Measurements from ENCODE around the gene IL5. TPM values are rescaled to one million over a fixed set of nuclear protein-coding genes. Genes with fewer than 3 reads are reported as not detected.

IL5 gene
- total and polyA plus RNA-seq, 2 of the 13 experiments (the other 11 are each of a cell fraction or from before 2014, with no cell fraction given) = not detected

GRCh38 chr5:132526290-132526973, 16.9 kb downstream of the IL5 start:
- Histone ChIP-seq H3K79me2 (ENCODE audit: insufficient read depth, low read length) (no peaks in the 10 kb centered on the region), H3K4me1 (ENCODE audit: insufficient read depth, low read length) (peaks cover 14% of the 10 kb centered on the region), H3K36me3 (replicated peaks in 1 of 2; ENCODE audit: control insufficient read depth in 1 of 2, insufficient read depth in 2 of 2, low read length in 2 of 2) (no peaks in the 10 kb centered on the region), H3K27me3 (ENCODE audit: control insufficient read depth in 1 of 2, insufficient read depth in 2 of 2, low read length in 2 of 2) (no peaks in the 10 kb centered on the region), H3K4me3 (replicated peaks in 1 of 3; ENCODE audit: insufficient read depth in 1 of 3, low read depth in 2 of 3, low read length in 3 of 3) (peak overlapping the region; percentile 39 to 65 (median 44)), H4K20me1 (ENCODE audit: insufficient read depth, low read length) (no peaks in the 10 kb centered on the region), H3K27ac (ENCODE audit: extremely low read length, insufficient read depth, low read length) (no peak overlapping the region), H2AFZ (ENCODE audit: low read length) (peak overlapping the region; percentile 90), H3K4me2 (ENCODE audit: low read depth, low read length) (peak overlapping the region; percentile 88), H3K9me3 (ENCODE audit: low read length) (no peaks in the 10 kb centered on the region), H3K9ac (ENCODE audit: insufficient read depth, low read depth, low read length) (peak overlapping the region; percentile 42; the same call in 1 of the 2 replicates)
- FAIRE-seq (peak; percentile 83), DNase-seq (ENCODE audit: low spot score) (peak; percentile 66), ATAC-seq (peak; percentile 93)
- intact Hi-C loops (cut with micrococcal nuclease; ENCODE audit: unreplicated experiment) (loop anchor here (1.0 to 10.0 kb wide), 5 partner anchors 31 to 358 kb away; no protein-coding TSS in a partner anchor), in situ Hi-C loops (cut with HindIII; ENCODE audit: extremely low pct_ligation_motif_present, low pct_unique_long_range_greater_than_20kb) (no loop called here)
- 0% methylated on average over 1 of the region's 11 CpGs for WGBS (ENCODE audit: low lambda C conversion rate)
- no TSS peak for BruUV-seq (replicated peaks)
- POLR2A ChIA-PET = interaction anchor here (1.1 kb wide), 2 partner anchors 31 to 293 kb away, joined by 4 to 6 read pairs; partner anchors contain the start of gene RAD50
- CTCF ChIA-PET (ENCODE audit: low intra/inter-chr PET ratio, low total read pairs) = interaction anchor here (0.7 to 2.2 kb wide), 5 partner anchors 20 to 188 kb away, joined by 3 to 12 read pairs (median 6); no protein-coding TSS in a partner anchor
- no peak for TF ChIP-seq ZNF562 (CRISPR knock-in tag; IDR thresholded peaks at IDR 0.05; ENCODE audit: borderline replicate concordance)
- TF ChIP-seq ZNF18 (CRISPR knock-in tag; IDR thresholded peaks at IDR 0.05; ENCODE audit: insufficient replicate concordance) = no peak
- TF ChIP-seq SRSF1 (optimal IDR thresholded peaks at IDR 0.05; ENCODE audit: low read depth, low read length) = no peak
- no peak for TF ChIP-seq MAZ (IDR thresholded peaks at IDR 0.05; ENCODE audit: borderline replicate concordance, low read depth, low read length)
- TF ChIP-seq MAZ (CRISPR knock-in tag; IDR thresholded peaks at IDR 0.05; ENCODE audit: low read depth) = no peak
- TF ChIP-seq UBTF (CRISPR knock-in tag; IDR thresholded peaks at IDR 0.05) = no peak
- TF ChIP-seq SOX6 (IDR thresholded peaks at IDR 0.05) = no peak
- TF ChIP-seq SOX6 (CRISPR knock-in tag; IDR thresholded peaks at IDR 0.05) = peak; percentile 51
- TF ChIP-seq ZGPAT (CRISPR knock-in tag; IDR thresholded peaks at IDR 0.05) = 0 out of 2 replicates have a peak, but pooled peaks have one; percentile 34
- no peak for TF ChIP-seq HNRNPL (IDR thresholded peaks at IDR 0.05; ENCODE audit: low read depth, low read length)
- no peak for TF ChIP-seq NONO (IDR thresholded peaks at IDR 0.05)
- no peak for TF ChIP-seq NONO (CRISPR knock-in tag; conservative IDR thresholded peaks at IDR 0.05)
- no peak for TF ChIP-seq HNRNPUL1 (IDR thresholded peaks at IDR 0.05; ENCODE audit: low read depth, low read length)
- TF ChIP-seq FOXO4 (CRISPR knock-in tag; conservative IDR thresholded peaks at IDR 0.05) = no peak
- TF ChIP-seq FOXM1 (CRISPR knock-in tag; IDR thresholded peaks at IDR 0.05) = no peak
- TF ChIP-seq ZNF383 (CRISPR knock-in tag; IDR thresholded peaks at IDR 0.05; ENCODE audit: borderline replicate concordance) = no peak
- no peak for TF ChIP-seq ZNF773 (CRISPR knock-in tag; IDR thresholded peaks at IDR 0.05; ENCODE audit: borderline replicate concordance)
- no peak for TF ChIP-seq KDM2A (CRISPR knock-in tag; IDR thresholded peaks at IDR 0.05; ENCODE audit: borderline replicate concordance, low read depth)

Data from HepG2 (cell line).